Measurements from ENCODE around the gene FRMD3.

FRMD3 gene

DNA sequence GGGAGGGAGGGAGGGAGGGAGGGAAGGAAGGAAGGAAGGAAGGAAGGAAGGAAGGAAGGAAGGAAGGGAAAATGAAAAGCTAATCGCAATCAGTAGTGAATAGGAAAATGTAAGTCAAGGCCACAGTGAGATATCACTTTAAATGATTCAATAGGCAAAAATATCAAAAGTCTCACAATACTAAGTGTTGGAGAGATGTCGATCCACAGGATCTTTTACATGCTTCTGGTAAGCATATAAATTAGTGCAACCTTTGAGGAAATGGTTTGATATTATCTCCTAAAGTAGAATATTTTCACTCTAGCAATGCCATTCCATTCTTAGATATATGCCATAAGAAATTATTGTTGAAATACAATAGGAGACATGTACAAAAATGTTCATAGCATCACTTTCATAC is 58.4 kb downstream of the FRMD3 start:
- Histone ChIP-seq H2BK5ac (ENCODE audit: low read depth, low read length, poor library complexity, severe bottlenecking) (no peak overlapping the region), H3K23ac (ENCODE audit: low read length in 2 of 2) (no peak overlapping the region)
- no CpG with 5 or more reads among the region's 2 CpGs for WGBS

GRCh38 chr9:83477571-83477970 is 60.6 kb downstream of the FRMD3 start:
- Histone ChIP-seq H4K91ac (ENCODE audit: low read length) (no peak overlapping the region), H2BK12ac (ENCODE audit: low read length in 2 of 2) (no peak overlapping the region), H3K27ac (ENCODE audit: low read length, poor library complexity, severe bottlenecking) (no peak overlapping the region), H3K36me3 (ENCODE audit: control insufficient read depth in 1 of 2, insufficient read depth in 2 of 2, low read depth in 1 of 2, low read length in 2 of 2) (no peaks in the 10 kb centered on the region), H2AK5ac (ENCODE audit: low read length, severe bottlenecking) (no peak overlapping the region), H3K4me3 (ENCODE audit: insufficient read depth in 1 of 2, low read depth in 1 of 2, low read length in 2 of 2) (no peak overlapping the region), H3K9me3 (ENCODE audit: control insufficient read depth, low read length) (peaks cover 4% of the 10 kb centered on the region), H3K27me3 (ENCODE audit: control insufficient read depth in 1 of 2, insufficient read depth in 1 of 2, low read length in 2 of 2) (no peaks in the 10 kb centered on the region), H2BK120ac (ENCODE audit: low read depth, low read length) (no peak overlapping the region), H2BK15ac (ENCODE audit: low read depth, poor library complexity, severe bottlenecking) (no peak overlapping the region), H2BK5ac (ENCODE audit: low read depth, low read length, poor library complexity, severe bottlenecking) (no peak overlapping the region), H3K14ac (ENCODE audit: low read length in 2 of 2) (no peak overlapping the region), H3K79me1 (replicated peaks; ENCODE audit: low read length, poor library complexity, severe bottlenecking) (no peaks in the 10 kb centered on the region), H3K4me2 (ENCODE audit: low read length, poor library complexity, severe bottlenecking) (no peak overlapping the region), H3K4me1 (ENCODE audit: control insufficient read depth, insufficient read depth, low read depth, low read length) (no peaks in the 10 kb centered on the region), H3K9ac (ENCODE audit: low read length) (no peak overlapping the region), H3K18ac (ENCODE audit: low read depth in 1 of 2, low read length in 2 of 2) (no peak overlapping the region), H3K23ac (ENCODE audit: low read length in 2 of 2) (no peak overlapping the region), H4K8ac (ENCODE audit: low read length) (no peak overlapping the region), H3K4ac (ENCODE audit: low read depth in 1 of 2, low read length in 2 of 2) (no peak overlapping the region), H2AFZ (ENCODE audit: low read depth, low read length) (no peak overlapping the region)
- WGBS: 53% methylated on average over 2 of the region's 3 CpGs
- no peak for DNase-seq

More for the DNA sequence above, 58.4 kb downstream of the FRMD3 start:
- Histone ChIP-seq H4K8ac (ENCODE audit: low read length) (no peak overlapping the region), H2BK120ac (ENCODE audit: low read depth, low read length) (no peak overlapping the region), H3K18ac (ENCODE audit: low read depth in 1 of 2, low read length in 2 of 2) (no peak overlapping the region), H3K4me3 (ENCODE audit: insufficient read depth in 1 of 2, low read depth in 1 of 2, low read length in 2 of 2) (no peak overlapping the region), H2BK12ac (ENCODE audit: low read length in 2 of 2) (no peak overlapping the region), H3K14ac (ENCODE audit: low read length in 2 of 2) (no peak overlapping the region), H3K9me3 (ENCODE audit: control insufficient read depth, low read length) (peaks cover 4% of the 10 kb centered on the region), H3K4me2 (ENCODE audit: low read length, poor library complexity, severe bottlenecking) (no peak overlapping the region), H3K36me3 (ENCODE audit: control insufficient read depth in 1 of 2, insufficient read depth in 2 of 2, low read depth in 1 of 2, low read length in 2 of 2) (no peaks in the 10 kb centered on the region), H3K9ac (ENCODE audit: low read length) (no peak overlapping the region), H3K27ac (ENCODE audit: low read length, poor library complexity, severe bottlenecking) (no peak overlapping the region), H3K4me1 (ENCODE audit: control insufficient read depth, insufficient read depth, low read depth, low read length) (no peaks in the 10 kb centered on the region), H2BK15ac (ENCODE audit: low read depth, poor library complexity, severe bottlenecking) (no peak overlapping the region), H2AFZ (ENCODE audit: low read depth, low read length) (no peak overlapping the region), H3K4ac (ENCODE audit: low read depth in 1 of 2, low read length in 2 of 2) (no peak overlapping the region), H3K27me3 (ENCODE audit: control insufficient read depth in 1 of 2, insufficient read depth in 1 of 2, low read length in 2 of 2) (no peaks in the 10 kb centered on the region), H2AK5ac (ENCODE audit: low read length, severe bottlenecking) (no peak overlapping the region), H4K91ac (ENCODE audit: low read length) (no peak overlapping the region), H3K79me1 (replicated peaks; ENCODE audit: low read length, poor library complexity, severe bottlenecking) (no peaks in the 10 kb centered on the region)
- no peak for DNase-seq

GRCh38 chr9:83477120-83477519 is 61.1 kb downstream of the FRMD3 start:
- WGBS: 81% methylated on average over 3 of the region's 3 CpGs
- Histone ChIP-seq H3K18ac (ENCODE audit: low read depth in 1 of 2, low read length in 2 of 2) (no peak overlapping the region), H2BK120ac (ENCODE audit: low read depth, low read length) (no peak overlapping the region), H3K36me3 (ENCODE audit: control insufficient read depth in 1 of 2, insufficient read depth in 2 of 2, low read depth in 1 of 2, low read length in 2 of 2) (no peaks in the 10 kb centered on the region), H3K4ac (ENCODE audit: low read depth in 1 of 2, low read length in 2 of 2) (no peak overlapping the region), H3K4me2 (ENCODE audit: low read length, poor library complexity, severe bottlenecking) (no peak overlapping the region), H2BK5ac (ENCODE audit: low read depth, low read length, poor library complexity, severe bottlenecking) (no peak overlapping the region), H3K14ac (ENCODE audit: low read length in 2 of 2) (no peak overlapping the region), H3K27ac (ENCODE audit: low read length, poor library complexity, severe bottlenecking) (no peak overlapping the region), H2BK15ac (ENCODE audit: low read depth, poor library complexity, severe bottlenecking) (no peak overlapping the region), H3K9ac (ENCODE audit: low read length) (no peak overlapping the region), H3K9me3 (ENCODE audit: control insufficient read depth, low read length) (peaks cover 4% of the 10 kb centered on the region), H3K4me3 (ENCODE audit: insufficient read depth in 1 of 2, low read depth in 1 of 2, low read length in 2 of 2) (no peak overlapping the region), H4K91ac (ENCODE audit: low read length) (no peak overlapping the region), H2BK12ac (ENCODE audit: low read length in 2 of 2) (no peak overlapping the region), H3K27me3 (ENCODE audit: control insufficient read depth in 1 of 2, insufficient read depth in 1 of 2, low read length in 2 of 2) (no peaks in the 10 kb centered on the region), H3K23ac (ENCODE audit: low read length in 2 of 2) (no peak overlapping the region), H2AFZ (ENCODE audit: low read depth, low read length) (no peak overlapping the region), H3K4me1 (ENCODE audit: control insufficient read depth, insufficient read depth, low read depth, low read length) (no peaks in the 10 kb centered on the region), H4K8ac (ENCODE audit: low read length) (no peak overlapping the region), H3K79me1 (replicated peaks; ENCODE audit: low read length, poor library complexity, severe bottlenecking) (no peaks in the 10 kb centered on the region), H2AK5ac (ENCODE audit: low read length, severe bottlenecking) (no peak overlapping the region)
- no peak for DNase-seq

GRCh38 chr9:83476513-83476912 is 61.7 kb downstream of the FRMD3 start:
- WGBS: 91% methylated on average over 2 of the region's 4 CpGs

More at GRCh38 chr9:83476513-83476912, 61.7 kb downstream of the FRMD3 start:
- no peak overlapping the region for H3K9ac ChIP-seq (ENCODE audit: low read length)
- H3K27me3 ChIP-seq (ENCODE audit: control insufficient read depth in 1 of 2, insufficient read depth in 1 of 2, low read length in 2 of 2): no peaks in the 10 kb centered on the region
- H4K8ac ChIP-seq (ENCODE audit: low read length): no peak overlapping the region
- H2BK5ac ChIP-seq (ENCODE audit: low read depth, low read length, poor library complexity, severe bottlenecking): no peak overlapping the region
- no peaks in the 10 kb centered on the region for H3K4me1 ChIP-seq (ENCODE audit: control insufficient read depth, insufficient read depth, low read depth, low read length)
- no peak for DNase-seq
- no peak overlapping the region for H3K4me3 ChIP-seq (ENCODE audit: insufficient read depth in 1 of 2, low read depth in 1 of 2, low read length in 2 of 2)
- H2BK12ac ChIP-seq (ENCODE audit: low read length in 2 of 2): no peak overlapping the region
- H3K4me2 ChIP-seq (ENCODE audit: low read length, poor library complexity, severe bottlenecking): no peak overlapping the region
- H3K79me1 ChIP-seq (replicated peaks; ENCODE audit: low read length, poor library complexity, severe bottlenecking): no peaks in the 10 kb centered on the region
- H3K4ac ChIP-seq (ENCODE audit: low read depth in 1 of 2, low read length in 2 of 2): no peak overlapping the region
- no peak overlapping the region for H3K14ac ChIP-seq (ENCODE audit: low read length in 2 of 2)
- no peak overlapping the region for H2AK5ac ChIP-seq (ENCODE audit: low read length, severe bottlenecking)
- no peak overlapping the region for H2BK15ac ChIP-seq (ENCODE audit: low read depth, poor library complexity, severe bottlenecking)
- peaks cover 4% of the 10 kb centered on the region for H3K9me3 ChIP-seq (ENCODE audit: control insufficient read depth, low read length)
- no peak overlapping the region for H3K23ac ChIP-seq (ENCODE audit: low read length in 2 of 2)
- H3K27ac ChIP-seq (ENCODE audit: low read length, poor library complexity, severe bottlenecking): no peak overlapping the region
- H2BK120ac ChIP-seq (ENCODE audit: low read depth, low read length): no peak overlapping the region
- H3K18ac ChIP-seq (ENCODE audit: low read depth in 1 of 2, low read length in 2 of 2): no peak overlapping the region
- H3K36me3 ChIP-seq (ENCODE audit: control insufficient read depth in 1 of 2, insufficient read depth in 2 of 2, low read depth in 1 of 2, low read length in 2 of 2): no peaks in the 10 kb centered on the region
- no peak overlapping the region for H2AFZ ChIP-seq (ENCODE audit: low read depth, low read length)
- no peak overlapping the region for H4K91ac ChIP-seq (ENCODE audit: low read length)
